A673 (cell line): Measurements from ENCODE around the gene NT5C3B.

Source experiments
- CTCF ChIP-seq: fragments of 300-800, 200-600 bp; sonication (generic); conservative IDR thresholded peaks from 2 replicates; pipeline ENCODE4 v1.5.1; 2017; ENCODE audit warnings: low read depth, mild to moderate bottlenecking, antibody characterized with exemption, low read length, moderate library complexity, mixed read lengths
- EZH2 ChIP-seq: fragments of 200-600 bp; sonication (generic); IDR thresholded peaks from 2 replicates; pipeline ENCODE4 v1.6.1; 2017; ENCODE audit warnings: borderline replicate concordance, low read depth, mild to moderate bottlenecking, mixed read lengths, antibody characterized with exemption, low read length; ENCODE audit not compliant: poor library complexity, severe bottlenecking

- TF ChIP-seq CTCF, result no peak
- TF ChIP-seq EZH2, result no peak
Measured at GRCh38 chr17:41781404-41782110, 54.5 kb downstream of the NT5C3B start.
